NCI-H774 (cell line): ENCODE data around the gene AP1M2.
A peak's percentile ranks its signal among the peaks of the same experiment; 100 is the strongest.
"Not testable (repeated sequence)": the region's sequence is repeated elsewhere in the genome, so short reads cannot be mapped to it uniquely, and the experiment has no call there.

ENCODE experiments used
- DNase-seq: peaks from one replicate; lab custom pipeline; 2025; lab: John Stamatoyannopoulos, UW

AP1M2 gene

DNA sequence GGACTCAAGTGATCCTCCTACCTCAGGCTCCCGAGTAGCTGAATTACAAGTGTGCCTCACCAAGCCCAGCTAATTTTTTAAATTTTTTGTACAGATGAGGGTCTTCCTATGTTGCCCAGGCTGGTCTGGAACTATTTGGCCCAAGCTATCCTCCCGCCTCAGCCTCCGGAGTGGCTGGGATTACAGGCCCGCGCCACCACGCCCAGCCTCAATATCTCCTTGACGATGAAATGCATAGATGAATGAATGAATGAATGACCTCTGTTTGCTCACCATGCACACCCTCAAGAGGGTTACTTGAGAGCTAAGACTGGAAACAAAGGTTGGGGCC, 14.9 kb upstream of the AP1M2 start:
- no peak for DNase-seq

- no peak for DNase-seq
These were observed 13.0 kb upstream of the AP1M2 start for GRCh38 chr19:10600149-10600548.

DNA sequence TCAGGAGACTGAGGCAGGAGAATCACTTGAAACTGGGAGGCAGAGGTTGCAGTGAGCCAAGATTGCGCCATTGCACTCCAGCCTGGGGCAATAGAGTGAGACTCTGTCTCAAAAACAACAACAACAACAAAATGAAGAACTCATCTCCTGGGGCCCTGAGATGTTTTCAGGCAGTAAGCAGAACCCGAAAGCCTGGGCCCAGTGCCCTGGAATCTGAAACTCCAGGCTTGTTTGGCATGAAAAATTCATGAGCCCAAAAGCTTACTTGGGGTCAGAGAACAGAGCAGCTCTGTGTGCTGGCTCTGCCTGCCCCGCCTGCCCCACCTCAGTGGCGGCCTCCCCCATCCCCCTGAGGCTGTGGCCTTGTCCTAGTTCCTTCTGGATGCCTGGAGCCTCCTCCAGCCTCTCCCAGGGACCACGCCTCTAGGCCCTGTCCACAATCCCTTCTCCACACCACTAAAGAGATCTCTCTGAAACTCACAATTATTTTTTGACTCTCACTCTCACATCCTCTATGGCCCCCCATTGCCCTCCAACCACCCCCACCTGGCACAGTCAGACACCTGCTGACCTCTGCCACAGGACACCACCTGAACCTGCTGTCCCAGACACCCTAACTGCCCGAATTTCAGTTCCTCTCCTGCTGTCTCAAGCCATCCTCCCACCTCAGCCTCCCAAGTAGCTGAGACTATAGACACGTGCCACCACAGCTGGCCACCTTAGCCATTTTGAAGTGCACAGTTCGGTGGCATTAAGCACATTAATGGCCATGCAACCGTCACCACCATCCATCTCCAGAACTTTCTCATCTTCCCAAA, 6.9 kb upstream of the AP1M2 start:
- DNase-seq: no peak

- no peak for DNase-seq
These were observed 6.0 kb upstream of the AP1M2 start for GRCh38 chr19:10593148-10593547.

DNA sequence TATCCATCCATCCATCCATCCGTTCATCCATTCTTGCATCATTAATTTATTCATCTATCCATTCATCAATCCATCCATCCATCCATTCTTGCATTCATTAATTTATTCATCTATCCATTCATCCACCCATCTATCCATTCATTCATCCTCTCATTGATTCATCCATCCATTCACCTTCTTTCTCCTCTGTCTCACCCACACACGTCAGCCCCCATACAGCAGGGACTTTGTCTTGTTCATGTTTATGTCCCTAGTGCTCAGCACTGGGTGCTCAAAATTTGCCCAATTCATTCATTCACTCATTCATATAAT, 683 bp upstream of the AP1M2 start:
- DNase-seq: no peak

DNA sequence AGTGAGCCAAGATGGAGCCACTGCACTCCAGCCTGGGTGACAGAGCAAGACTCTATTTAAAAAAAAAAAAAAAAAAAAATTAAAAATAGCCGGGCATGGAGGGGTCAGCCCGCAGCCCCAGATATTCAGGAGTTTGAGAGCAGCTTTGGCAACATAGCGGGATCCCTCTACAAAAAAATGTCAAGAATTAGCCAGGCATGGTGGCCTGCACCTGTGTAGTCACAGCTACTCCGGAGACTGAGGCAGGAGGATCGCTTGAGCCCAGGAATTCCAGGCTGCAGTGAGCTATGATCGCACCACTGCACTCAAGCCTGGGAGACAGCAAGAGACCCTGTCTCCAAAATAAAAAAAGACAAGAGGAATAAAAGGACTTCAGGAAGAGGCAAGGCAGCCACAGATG, 716 bp downstream of the AP1M2 start:
- no peak for DNase-seq

- no peak for DNase-seq
These were observed 3.9 kb downstream of the AP1M2 start for GRCh38 chr19:10583036-10583776.

- no peak for DNase-seq
These were observed 5.0 kb downstream of the AP1M2 start for GRCh38 chr19:10582091-10582490.

GRCh38 chr19:10580979-10581631, 6.0 kb downstream of the AP1M2 start:
- no peak for DNase-seq

- no peak for DNase-seq
These were observed 9.2 kb downstream of the AP1M2 start for GRCh38 chr19:10577951-10578350.

DNA sequence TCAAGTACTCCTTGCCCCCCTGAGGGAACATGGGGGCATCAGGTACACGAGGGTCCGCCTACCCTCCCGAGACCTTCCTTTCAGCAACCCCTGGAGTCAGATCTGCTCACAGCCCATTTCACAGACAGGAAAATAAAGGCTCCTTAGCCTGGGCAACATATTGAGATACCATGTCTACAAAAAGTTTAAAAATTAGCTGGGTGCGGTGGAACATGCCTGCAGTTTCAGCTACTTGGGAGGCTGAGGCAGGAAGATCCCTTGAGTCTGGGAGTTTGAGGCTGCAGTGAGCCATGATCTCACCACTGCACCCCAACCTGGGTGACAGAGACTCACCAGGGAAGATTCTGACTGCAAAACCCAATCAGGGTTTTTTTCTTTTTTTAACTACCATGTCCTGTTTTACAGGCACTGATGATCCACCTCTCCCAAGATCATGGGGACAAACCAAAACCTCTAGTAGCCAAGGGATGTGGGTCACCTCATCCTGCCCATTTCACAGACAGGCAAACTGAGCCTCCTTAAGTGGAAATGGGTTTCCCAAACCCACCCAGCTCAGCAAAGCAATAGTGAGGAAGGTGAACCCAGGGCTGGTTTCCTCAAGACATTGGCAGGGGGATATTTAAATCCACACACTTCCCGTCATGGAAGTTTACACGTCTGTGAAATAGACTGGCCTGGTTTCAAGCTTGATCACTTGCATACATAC, 11.9 kb downstream of the AP1M2 start:
- DNase-seq: no peak

- no peak for DNase-seq
These were observed 12.7 kb downstream of the AP1M2 start for GRCh38 chr19:10574462-10574861.

- DNase-seq: not testable (repeated sequence)
These were observed 13.3 kb downstream of the AP1M2 start for GRCh38 chr19:10573793-10574192.

DNA sequence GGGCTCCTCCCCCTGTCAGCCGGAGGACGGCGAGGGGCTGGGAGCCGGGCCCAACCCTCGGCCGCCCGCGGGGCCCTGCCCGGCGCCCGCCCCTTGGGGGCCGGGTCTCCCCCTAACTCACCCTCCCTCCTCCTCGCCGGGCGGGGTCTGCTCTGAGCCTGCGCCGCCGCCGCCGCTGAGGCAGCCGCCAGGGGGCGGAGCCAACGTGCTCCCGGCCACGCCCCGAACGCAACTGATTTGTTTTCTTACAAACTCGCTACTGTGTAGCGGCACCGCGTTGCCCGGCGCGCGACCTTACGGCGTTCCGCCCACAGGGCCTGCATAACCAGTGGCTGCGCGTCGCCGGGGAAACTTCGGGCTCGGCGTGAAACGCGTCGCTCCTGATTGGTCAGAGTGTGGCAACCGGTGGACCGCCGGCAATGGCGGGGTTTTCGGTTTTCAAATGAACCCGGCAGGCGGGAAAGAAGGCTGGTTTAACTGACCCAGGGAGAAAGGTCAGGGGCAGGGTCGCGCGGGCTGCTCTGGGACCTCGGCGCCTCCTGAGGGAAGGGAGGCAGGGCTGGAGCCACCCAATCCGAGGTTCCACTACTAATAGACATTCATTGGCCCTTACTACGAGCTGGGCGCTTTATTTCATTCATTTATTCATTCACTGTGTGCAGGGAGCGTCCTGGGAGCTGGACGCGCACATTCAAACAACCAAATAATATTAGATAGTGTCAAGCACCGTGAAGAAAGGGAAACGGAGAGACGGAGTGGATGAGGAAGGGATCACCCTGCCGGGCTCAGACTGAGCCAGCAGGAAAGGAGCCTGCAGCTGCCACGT, 18.1 kb downstream of the AP1M2 start, which contains the start of gene CDKN2D:
CDKN2D (minus strand) TSS at position 154 of the 826 bp plus-strand sequence. CDS start 326 bp downstream, outside the sequence.
- peak; percentile 98 for DNase-seq

DNA sequence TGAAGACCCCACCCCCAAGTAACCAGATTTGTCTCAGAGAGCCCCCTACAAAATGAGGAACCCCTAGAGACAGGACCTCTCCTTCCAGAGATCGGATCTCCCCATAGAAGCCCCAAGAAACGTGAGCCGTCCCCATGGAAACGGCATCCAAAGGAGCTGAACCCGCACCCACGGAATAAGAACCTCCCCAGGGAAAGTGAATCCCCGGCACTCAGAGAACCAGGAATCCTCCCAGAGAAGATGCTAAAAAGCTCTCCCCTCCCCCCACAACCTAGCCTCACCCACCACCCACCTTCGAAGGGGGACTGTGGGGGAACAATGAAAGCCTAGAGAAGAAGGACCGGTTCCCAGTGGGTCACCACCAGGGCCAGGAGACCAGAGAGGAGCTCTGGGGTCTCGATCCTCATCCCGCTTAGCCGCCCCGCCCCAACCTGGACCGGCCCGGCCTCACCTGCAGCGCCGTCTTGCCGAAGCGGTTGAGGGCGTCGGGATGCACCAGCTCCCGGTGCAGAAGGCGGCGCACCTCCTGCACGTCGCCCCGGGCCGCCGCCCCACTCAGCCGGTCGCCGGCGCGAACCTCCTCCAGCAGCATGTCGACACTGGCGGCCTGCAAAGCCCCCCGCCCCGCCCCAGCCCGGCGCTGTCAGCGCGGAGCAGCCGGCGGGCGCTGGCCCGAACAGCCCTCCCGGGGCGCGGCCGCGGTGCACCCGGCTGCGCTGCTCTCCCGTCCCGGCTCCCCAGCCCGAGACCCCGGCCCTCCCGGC, 18.9 kb downstream of the AP1M2 start:
- DNase-seq: no peak

- DNase-seq: no peak
These were observed 19.5 kb downstream of the AP1M2 start for GRCh38 chr19:10567656-10568055.

- DNase-seq: no peak
These were observed 20.3 kb downstream of the AP1M2 start for GRCh38 chr19:10566658-10567410.

DNA sequence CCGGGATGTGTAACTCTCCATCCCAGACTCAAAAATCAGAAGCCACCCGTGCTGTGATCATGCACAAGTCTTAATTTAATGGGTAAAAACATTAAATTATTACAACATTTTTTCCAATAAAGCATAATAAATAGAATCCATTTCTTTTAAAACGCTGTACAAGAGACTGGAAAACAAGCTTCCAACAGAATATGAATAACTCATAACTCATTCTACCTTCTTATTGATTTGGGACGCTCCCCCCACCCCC, 20.8 kb downstream of the AP1M2 start:
- no peak for DNase-seq

DNA sequence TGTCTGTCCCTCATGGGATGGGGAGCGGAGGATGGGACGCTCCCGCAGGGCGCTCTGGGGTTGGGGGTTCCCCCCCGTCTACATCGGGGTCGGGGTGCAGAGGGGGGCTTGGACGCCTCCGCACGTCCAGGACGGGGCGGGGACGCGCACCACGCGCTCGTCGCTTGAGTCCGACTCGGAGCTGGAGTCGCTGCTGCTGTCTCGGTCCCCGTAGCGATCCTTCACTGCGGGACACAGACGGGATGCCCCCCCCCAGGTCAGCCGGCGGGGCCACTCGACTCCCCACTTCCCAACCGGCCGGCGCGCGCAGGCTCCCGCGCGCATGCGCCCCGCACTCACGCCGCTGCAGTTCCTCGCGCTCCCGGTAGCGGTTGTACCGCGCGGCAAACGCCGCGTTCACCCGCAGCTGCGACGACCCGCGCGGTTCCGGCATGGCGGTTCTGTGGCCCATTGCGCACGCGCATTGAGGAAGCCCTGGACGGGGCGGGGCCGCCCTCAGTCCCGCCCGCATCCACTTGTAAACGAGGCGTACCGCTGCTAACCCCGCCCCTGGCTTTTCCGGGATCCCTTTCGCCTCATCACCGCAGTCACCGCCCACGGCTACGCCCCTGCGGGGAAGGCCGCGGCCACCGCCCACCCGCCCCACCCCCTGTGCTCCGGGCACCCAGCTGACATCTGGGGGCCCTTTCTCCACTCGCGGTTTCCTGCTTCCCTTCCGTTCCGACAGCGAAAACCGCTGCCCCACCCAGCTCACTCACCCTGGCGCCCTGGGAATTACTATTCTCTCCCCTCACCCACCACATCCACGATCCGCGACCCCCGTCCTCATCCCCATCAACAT, 21.3 kb downstream of the AP1M2 start, which contains the start of gene KRI1:
KRI1 (minus strand) TSS at position 444 of the 841 bp plus-strand sequence; CDS start at position 433, 11 bp downstream.
- DNase-seq: peak; percentile 93
